HEK293 (cell line): ENCODE measurements around the gene ZFAND3.

Source experiments
- ZBTB20 ChIP-seq: fragments of 450-650 bp; formaldehyde crosslinking; IDR thresholded peaks from 2 replicates; pipeline ENCODE4 v1.5.1; 2016; ENCODE audit warnings: missing biosample characterization, missing genetic modification characterization
- ZNF155 ChIP-seq: fragments of 450-650 bp; formaldehyde crosslinking; IDR thresholded peaks from 2 replicates; pipeline ENCODE4 v1.5.1; 2016; ENCODE audit warnings: missing biosample characterization, missing genetic modification characterization
- ZNF837 ChIP-seq: fragments of 450-650 bp; formaldehyde crosslinking; IDR thresholded peaks from 2 replicates; pipeline ENCODE4 v1.5.1; 2016; ENCODE audit warnings: missing biosample characterization, missing genetic modification characterization
- TF ChIP-seq, protein P1 (sequence below): fragments of 450-650 bp; formaldehyde crosslinking; conservative IDR thresholded peaks from 2 replicates; pipeline ENCODE4 v1.5.1; 2016; ENCODE audit warnings: low read depth, missing biosample characterization, missing genetic modification characterization
- TF ChIP-seq, protein P2 (sequence below): fragments of 450-650 bp; formaldehyde crosslinking; IDR thresholded peaks from 2 replicates; pipeline ENCODE4 v1.5.1; 2016; ENCODE audit warnings: missing biosample characterization, missing genetic modification characterization, borderline replicate concordance

DNA sequence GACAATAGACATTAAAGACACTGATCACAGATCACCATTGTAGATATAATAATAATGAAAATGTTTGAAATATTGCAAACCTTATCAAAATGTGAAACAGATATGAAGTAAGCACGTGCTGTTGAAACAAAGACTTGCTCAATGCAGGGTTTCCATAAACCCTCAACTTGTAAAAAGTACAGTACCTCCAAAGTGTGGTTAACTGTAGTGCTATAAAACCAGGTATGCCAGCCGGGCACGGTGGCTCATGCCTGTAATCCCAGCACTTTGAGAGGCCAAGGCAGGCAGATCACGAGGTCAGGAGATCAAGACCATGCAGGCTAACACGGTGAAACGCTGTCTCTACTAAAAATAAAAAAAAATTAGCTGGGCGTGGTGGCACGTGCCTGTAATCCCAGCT is 96.6 kb downstream of the ZFAND3 start:
- TF ChIP-seq, protein P1, sequence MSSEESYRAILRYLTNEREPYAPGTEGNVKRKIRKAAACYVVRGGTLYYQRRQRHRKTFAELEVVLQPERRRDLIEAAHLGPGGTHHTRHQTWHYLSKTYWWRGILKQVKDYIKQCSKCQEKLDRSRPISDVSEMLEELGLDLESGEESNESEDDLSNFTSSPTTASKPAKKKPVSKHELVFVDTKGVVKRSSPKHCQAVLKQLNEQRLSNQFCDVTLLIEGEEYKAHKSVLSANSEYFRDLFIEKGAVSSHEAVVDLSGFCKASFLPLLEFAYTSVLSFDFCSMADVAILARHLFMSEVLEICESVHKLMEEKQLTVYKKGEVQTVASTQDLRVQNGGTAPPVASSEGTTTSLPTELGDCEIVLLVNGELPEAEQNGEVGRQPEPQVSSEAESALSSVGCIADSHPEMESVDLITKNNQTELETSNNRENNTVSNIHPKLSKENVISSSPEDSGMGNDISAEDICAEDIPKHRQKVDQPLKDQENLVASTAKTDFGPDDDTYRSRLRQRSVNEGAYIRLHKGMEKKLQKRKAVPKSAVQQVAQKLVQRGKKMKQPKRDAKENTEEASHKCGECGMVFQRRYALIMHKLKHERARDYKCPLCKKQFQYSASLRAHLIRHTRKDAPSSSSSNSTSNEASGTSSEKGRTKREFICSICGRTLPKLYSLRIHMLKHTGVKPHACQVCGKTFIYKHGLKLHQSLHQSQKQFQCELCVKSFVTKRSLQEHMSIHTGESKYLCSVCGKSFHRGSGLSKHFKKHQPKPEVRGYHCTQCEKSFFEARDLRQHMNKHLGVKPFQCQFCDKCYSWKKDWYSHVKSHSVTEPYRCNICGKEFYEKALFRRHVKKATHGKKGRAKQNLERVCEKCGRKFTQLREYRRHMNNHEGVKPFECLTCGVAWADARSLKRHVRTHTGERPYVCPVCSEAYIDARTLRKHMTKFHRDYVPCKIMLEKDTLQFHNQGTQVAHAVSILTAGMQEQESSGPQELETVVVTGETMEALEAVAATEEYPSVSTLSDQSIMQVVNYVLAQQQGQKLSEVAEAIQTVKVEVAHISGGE (tag by site-specific recombination) = no peak
- TF ChIP-seq ZNF837 (tag by site-specific recombination) = no peak
- TF ChIP-seq, protein P2, sequence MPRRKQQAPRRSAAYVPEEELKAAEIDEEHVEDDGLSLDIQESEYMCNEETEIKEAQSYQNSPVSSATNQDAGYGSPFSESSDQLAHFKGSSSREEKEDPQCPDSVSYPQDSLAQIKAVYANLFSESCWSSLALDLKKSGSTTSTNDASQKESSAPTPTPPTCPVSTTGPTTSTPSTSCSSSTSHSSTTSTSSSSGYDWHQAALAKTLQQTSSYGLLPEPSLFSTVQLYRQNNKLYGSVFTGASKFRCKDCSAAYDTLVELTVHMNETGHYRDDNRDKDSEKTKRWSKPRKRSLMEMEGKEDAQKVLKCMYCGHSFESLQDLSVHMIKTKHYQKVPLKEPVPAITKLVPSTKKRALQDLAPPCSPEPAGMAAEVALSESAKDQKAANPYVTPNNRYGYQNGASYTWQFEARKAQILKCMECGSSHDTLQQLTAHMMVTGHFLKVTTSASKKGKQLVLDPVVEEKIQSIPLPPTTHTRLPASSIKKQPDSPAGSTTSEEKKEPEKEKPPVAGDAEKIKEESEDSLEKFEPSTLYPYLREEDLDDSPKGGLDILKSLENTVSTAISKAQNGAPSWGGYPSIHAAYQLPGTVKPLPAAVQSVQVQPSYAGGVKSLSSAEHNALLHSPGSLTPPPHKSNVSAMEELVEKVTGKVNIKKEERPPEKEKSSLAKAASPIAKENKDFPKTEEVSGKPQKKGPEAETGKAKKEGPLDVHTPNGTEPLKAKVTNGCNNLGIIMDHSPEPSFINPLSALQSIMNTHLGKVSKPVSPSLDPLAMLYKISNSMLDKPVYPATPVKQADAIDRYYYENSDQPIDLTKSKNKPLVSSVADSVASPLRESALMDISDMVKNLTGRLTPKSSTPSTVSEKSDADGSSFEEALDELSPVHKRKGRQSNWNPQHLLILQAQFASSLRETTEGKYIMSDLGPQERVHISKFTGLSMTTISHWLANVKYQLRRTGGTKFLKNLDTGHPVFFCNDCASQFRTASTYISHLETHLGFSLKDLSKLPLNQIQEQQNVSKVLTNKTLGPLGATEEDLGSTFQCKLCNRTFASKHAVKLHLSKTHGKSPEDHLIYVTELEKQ (tag by site-specific recombination) = no peak
- TF ChIP-seq ZBTB20 (tag by site-specific recombination) = no peak
- TF ChIP-seq ZNF155 (tag by site-specific recombination) = no peak
